Stimulated activated CD4-positive, alpha-beta T cell treated with anti-CD3 and anti-CD28 coated beads, Interleukin-1b, Interleukin-23, amount 100 ng/mL, for 1 hour (primary cell): Measurements from ENCODE around the gene BAIAP2.

ENCODE experiments used
- DNase-seq, 2 donors: peaks; one replicate each; pipeline ENCODE4 v3.0.0-alpha.2; 2020; ENCODE audit warnings: low read depth in 2 of 2

BAIAP2 gene

GRCh38 chr17:81110488-81111040, 75.6 kb downstream of the BAIAP2 start:
- no peak for DNase-seq

- no peak for DNase-seq
Measured at GRCh38 chr17:81111066-81111465, 76.1 kb downstream of the BAIAP2 start.

DNA sequence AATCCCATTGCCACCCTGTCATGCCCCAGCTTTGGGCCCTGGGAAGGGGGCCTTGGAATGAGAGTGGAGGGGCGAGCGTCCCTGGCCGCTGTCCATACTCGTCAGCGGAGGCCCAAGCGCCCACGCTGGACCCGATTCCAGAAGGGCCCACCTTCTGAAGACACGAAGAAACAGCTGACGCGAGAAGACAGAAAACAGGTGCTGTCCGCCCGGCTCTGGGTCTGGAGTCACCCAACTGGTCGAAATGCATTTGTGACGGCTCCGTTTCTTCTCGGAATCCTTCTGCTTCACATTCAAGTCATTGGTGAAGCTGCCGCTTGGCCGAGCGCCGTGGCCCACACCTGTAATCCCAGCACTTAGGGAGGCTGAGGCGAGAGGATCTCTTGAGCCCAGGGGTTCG, 77.5 kb downstream of the BAIAP2 start:
- no peak for DNase-seq

DNA sequence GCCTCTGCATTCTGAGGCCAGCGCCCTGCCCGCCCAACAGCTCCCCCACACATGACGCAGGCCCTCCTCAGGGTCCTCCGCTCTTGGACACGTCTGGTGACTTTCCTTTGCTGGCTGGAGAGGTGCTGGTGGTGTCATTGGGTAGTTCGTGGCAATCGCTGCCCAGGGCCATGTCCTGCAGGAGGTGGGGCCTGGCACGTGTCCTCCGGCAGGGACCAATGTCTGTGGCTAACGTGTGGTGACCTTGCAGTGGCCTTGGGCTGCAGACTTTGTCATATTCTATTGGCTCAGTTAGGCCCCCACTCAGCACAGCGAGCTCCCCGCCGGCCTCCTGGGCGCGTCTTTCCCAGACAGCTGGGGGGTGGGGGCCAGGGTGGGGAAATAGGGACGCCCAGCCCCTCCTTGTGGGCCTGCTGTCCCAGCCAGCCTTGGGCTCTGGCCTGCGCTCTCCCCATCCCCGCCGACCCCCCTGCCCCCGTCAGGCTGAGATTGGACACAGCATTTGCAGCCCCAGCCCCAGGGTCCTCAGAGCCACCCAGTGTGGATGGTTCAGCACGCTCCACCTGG, 78.3 kb downstream of the BAIAP2 start:
- DNase-seq, result no peak

DNA sequence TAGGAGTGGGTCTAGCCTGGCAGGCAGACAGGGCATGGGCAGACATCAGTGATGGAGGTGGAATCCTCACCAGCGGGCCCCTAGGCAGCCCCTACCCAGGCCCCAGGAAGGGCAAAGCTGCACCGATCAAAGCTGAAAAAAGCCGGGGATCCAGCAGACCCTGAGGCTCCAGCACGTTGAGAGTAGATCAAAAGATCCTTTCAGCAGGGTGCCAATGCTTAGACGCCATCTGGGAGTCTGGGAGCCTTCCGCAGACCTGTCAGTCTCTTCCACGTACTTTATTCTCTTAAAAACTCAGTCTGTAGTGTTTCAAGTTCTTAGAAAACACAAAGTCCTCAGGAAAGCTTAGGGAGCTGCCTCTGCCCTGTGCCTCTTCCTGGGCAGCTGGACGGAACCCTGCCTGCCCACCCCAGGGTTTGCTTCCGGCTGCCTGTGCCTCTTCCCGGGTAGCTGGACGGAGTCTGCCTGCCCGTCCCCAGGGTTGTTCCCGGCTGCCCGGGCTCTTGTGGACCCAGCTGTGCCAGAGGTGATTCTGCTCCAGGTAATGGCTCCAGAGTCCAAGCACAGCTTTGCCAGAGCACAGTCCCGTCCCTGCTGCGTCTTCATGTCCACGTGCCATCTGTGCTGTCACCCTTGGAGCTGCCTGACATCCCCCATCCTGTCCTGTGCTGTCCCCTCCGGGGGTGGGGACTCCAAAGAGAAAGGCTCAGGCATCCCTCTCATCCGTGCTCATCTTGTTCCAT, 79.6 kb downstream of the BAIAP2 start:
- DNase-seq, result no peak

DNA sequence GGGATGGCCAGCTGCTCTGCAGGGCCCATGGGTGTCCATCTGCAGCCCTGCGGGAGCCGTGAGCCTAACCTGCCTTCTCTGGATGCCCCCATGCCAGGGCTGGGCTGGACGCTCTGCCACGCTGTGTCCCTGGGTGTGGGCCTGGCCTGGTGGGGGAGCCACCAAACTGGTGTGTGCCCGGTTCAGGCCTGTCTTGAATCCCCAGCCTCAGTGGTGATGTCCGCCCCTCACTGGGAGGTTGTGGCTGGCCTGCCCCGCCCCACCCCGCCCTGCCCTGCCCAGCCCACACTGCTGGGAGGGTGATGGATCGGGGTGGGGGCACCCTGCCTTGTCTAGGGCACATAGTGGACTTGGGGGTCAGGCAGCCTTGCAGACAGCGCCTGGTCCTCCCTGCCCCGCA, 80.3 kb downstream of the BAIAP2 start:
- no peak for DNase-seq

- DNase-seq, result no peak
Measured at GRCh38 chr17:81115749-81116464, 81.0 kb downstream of the BAIAP2 start.

DNA sequence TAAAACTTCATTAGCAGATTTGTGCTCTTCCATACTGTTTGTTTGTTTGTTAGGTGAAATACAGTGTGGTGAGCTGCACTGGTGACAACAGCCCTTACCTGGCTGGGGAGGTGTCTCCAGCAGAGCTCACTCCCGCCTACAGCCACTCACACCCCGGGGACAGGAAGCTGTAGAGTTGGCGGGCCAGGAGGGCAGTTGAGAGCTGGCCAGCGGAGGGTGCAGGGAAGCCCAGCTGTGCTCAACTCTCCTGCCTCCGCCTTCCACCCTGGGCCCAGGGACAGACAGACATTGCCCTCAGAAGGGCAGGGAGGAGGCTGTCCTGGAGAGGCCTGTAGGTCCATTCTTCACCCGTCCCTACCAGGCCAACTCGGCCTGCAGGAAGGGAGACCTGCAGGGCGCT, 81.8 kb downstream of the BAIAP2 start:
- no peak for DNase-seq

GRCh38 chr17:81117672-81118198, 82.8 kb downstream of the BAIAP2 start:
- DNase-seq, result no peak

GRCh38 chr17:81118308-81119221, 83.6 kb downstream of the BAIAP2 start:
- DNase-seq, result no peak

DNA sequence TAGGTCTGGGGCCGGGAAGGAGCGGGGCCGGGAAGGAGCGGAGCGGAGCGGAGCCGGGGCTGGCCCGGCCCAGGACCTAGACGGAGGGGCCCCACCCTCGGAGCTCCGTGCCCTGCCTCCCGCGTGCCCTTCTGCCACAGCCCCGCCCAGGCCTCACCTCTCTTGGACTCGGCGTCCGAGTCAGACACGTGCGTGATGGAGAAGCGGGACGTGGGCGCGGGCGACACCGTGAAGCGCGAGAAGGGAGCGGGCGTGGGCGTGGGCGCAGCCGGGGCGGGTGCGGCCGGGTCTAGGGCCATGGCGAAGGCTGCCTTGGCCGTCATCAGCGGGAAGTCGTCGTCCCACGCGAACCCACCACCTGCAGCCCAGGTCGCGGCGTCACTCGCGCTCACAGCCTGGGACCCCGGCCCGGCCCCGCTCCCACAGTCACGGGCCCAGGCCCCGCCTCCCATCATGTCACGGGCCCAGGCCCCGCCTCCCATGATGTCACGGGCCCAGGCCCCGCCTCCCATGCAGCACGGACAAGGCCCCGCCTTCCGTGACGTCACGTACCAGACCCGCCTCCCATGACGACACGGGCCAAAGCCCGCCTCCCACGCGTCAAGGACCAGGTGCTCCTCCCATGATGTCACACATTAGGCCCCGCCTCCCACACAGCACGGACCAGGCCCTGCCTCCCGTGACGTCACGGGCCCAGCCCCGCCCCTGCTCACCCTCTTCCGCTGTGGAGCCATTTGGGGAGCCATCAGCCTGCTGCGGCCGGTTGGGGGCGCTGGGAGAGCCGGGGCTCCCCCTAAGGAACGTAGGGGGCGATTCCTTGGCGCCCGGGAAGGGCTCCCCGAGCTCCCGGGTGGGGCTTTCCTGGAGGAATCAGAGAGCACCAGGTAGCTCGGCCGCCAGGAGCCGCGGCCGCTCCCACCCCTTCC, 84.5 kb downstream of the BAIAP2 start:
- DNase-seq, result peak; percentile 62 to 71

- DNase-seq, result no peak
Measured at GRCh38 chr17:81120149-81120484, 85.2 kb downstream of the BAIAP2 start.

GRCh38 chr17:81120695-81121621, 86.0 kb downstream of the BAIAP2 start:
- no peak for DNase-seq

DNA sequence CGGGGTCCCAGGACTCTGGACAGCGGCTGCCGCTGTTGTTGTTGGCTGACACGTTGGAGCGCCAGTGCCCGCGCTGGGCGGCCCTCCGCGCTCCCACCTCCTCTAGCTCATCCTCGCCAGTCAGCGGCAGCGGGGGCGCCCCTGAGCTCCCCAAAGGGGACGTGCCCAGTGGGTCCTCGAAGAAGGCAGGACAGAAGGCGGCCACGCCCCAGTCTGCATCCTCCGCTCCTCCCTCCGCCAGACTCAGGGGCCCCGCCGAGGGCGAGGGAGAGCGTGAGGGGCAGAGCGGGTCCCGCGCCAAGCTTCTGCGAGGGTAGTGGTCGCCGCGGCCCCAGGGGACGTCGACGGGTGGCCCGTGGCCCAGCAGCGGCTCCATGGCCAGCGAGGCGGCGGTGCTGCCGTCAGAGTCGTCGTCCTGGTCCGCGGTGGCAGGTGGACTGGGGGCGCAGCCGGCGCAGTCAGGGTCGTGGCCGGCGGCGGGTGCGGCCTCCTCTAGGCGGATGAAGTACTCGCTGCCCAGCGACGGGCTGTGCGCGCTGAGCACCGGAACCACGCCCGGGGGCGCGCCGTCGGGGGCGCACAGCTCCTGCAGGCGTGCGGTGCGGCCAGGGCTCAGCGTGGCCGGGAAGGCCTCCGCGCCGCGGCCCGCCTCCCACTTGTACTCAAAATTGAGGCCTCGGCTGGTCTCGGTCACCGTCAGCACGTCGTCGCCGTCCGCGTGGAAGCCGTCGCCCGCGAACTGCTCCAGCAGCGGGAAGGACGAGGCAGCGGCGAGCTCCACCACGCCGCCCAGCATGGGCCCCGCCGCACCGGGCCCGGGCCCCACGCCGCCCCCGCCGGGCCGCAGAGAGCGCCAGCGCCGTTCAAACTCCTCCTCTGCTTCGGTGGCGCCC, 87.1 kb downstream of the BAIAP2 start:
- no peak for DNase-seq

GRCh38 chr17:81123052-81124048, 88.4 kb downstream of the BAIAP2 start:
- no peak for DNase-seq

DNA sequence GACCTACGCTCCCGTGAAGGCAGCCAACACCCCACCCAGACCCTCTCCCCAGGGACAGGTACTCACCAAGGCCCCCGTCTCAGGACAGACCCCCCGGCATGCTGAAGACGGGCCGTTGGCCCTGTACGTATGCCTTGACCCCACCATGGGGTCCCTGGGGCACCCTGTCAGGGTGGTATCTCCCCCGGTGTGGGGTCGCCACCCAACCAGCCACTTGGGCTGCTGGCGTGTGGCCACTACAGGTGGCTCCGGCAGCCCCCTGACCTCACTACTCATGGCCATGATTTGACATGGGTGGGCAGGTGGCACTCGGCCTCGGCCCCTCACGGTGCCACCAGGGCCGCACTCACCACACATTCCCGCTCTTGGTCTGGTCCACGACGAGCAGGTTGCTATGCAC, 89.4 kb downstream of the BAIAP2 start:
- no peak for DNase-seq

DNA sequence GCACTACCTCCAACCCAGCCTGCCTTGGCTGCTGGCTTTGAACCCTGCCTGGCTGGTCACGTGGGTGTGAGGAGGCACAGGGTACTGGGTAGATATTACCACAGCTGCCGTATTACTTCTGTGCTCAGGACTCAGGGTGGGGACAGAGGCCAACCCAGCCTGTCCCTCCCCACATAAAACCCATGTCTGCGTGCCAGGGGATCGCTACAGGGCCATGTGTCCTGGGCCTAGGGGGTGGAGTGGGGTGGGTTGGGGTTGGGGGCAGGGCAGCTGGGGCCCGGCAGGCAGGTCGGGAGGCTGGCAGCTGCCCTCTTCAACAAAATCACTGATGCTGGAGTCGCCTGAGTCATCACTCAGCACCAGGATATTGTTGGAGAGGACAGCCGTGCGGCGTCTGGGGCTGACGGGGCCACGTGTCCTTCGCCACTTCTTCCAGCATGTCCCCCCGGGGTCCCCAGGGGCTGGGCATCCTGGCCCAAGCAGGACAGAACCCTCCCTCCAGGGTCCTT, 90.7 kb downstream of the BAIAP2 start:
- no peak for DNase-seq
